HUES64 (cell line): ENCODE data around the gene PCDHA1.
A peak's percentile ranks its signal among the peaks of the same experiment; 100 is the strongest.

Source experiments
- H3K27ac ChIP-seq: 2 replicates; pipeline ENCODE4 v1.7.0; 2013; ENCODE audit warnings: low read depth, low read length, inconsistent platforms
- H3K27me3 ChIP-seq: 2 replicates; pipeline ENCODE4 v1.6.1; 2013; ENCODE audit warnings: mild to moderate bottlenecking, low read length; ENCODE audit not compliant: insufficient read depth
- H3K36me3 ChIP-seq: 2 replicates; pipeline ENCODE4 v1.6.1; 2013; ENCODE audit warnings: mild to moderate bottlenecking, low read length; ENCODE audit not compliant: insufficient read depth
- H3K4me1 ChIP-seq: 2 replicates; pipeline ENCODE4 v1.6.1; 2013; ENCODE audit warnings: mild to moderate bottlenecking, low read length, moderate library complexity; ENCODE audit not compliant: insufficient read depth
- H3K4me3 ChIP-seq: 2 replicates; pipeline ENCODE4 v1.5.1; 2013; ENCODE audit warnings: mild to moderate bottlenecking, low read length, moderate library complexity
- H3K9ac ChIP-seq: 2 replicates; pipeline ENCODE4 v1.6.1; 2013; ENCODE audit warnings: mild to moderate bottlenecking, low read depth, low read length
- H3K9me3 ChIP-seq: 2 replicates; pipeline ENCODE4 v1.6.1; 2013; ENCODE audit warnings: low read depth, low read length; ENCODE audit not compliant: insufficient read depth
- WGBS: fragments of 150-250, 120-280 bp; methylation state at CpG from one replicate; pipeline ENCODE4 v1.1.7; 2013; ENCODE audit warnings: missing lambda C conversion rate; 5-methylcytosine and 5-hydroxymethylcytosine counted together

PCDHA1 gene

DNA sequence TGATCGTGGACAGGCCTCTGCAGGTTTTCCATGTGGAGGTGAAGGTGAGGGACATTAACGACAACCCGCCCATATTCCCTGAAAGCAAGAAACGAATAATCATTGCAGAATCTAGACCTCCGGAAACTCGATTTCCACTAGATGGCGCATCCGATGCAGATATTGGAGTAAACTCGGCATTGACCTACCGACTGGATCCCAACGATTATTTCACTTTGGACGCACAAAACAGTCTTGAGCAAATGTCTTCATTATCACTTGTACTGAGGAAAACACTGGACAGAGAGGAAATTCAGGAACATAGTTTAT lies 96.6 kb downstream of the PCDHA1 start:
- Histone ChIP-seq H3K36me3 (peaks cover 9% of the 10 kb centered on the region; the same call in 1 of the 2 replicates), H3K4me3 (peak overlapping the region; percentile 56), H3K27ac (no peak overlapping the region), H3K9ac (no peak overlapping the region), H3K9me3 (no peaks in the 10 kb centered on the region), H3K4me1 (no peaks in the 10 kb centered on the region), H3K27me3 (no peaks in the 10 kb centered on the region)
- 84% methylated on average over 12 of the region's 12 CpGs for WGBS

DNA sequence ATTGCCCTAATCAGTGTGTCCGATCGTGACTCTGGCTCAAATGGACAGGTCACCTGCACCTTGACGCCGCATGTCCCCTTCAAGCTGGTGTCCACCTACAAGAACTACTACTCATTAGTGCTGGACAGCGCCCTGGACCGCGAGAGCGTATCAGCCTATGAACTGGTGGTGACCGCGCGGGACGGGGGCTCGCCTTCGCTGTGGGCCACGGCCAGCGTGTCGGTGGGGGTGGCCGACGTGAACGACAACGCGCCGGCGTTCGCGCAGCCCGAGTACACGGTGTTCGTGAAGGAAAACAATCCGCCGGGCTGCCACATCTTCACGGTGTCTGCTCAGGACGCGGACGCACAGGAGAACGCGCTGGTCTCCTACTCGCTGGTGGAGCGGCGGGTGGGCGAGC lies 97.4 kb downstream of the PCDHA1 start:
- no peaks in the 10 kb centered on the region for H3K27me3 ChIP-seq

GRCh38 chr5:140883927-140884697 lies 98.2 kb downstream of the PCDHA1 start:
- WGBS: 97% methylated on average over 79 of the region's 79 CpGs
- Histone ChIP-seq H3K9ac (no peak overlapping the region), H3K27me3 (no peaks in the 10 kb centered on the region)

More for the DNA sequence above, 97.4 kb downstream of the PCDHA1 start:
- Histone ChIP-seq H3K4me3 (no peak overlapping the region), H3K9me3 (no peaks in the 10 kb centered on the region), H3K36me3 (peaks cover 2% of the 10 kb centered on the region; the same call in 1 of the 2 replicates), H3K4me1 (no peaks in the 10 kb centered on the region), H3K9ac (no peak overlapping the region), H3K27ac (no peak overlapping the region)
- 97% methylated on average over 41 of the region's 41 CpGs for WGBS

DNA sequence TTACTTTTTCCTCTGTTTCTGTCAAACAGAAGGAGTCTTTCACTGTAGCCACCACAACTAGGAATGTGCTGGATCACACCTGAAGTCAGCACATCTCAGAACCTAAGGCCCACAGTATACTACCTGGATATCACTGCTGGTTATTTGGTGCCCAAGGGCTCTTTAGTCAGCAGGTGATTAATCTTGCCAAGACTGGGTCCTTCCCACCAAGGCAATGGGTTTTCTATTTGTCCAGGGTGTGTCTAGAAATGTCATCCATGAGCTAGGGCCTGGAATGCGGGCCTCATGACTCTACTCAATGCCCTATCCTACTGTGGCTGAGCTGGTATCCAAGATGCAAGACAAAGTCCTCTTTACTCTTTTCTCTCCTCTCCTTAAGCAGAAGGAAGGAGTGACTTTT lies 130.4 kb downstream of the PCDHA1 start:
- Histone ChIP-seq H3K27me3 (no peaks in the 10 kb centered on the region), H3K4me3 (no peak overlapping the region), H3K4me1 (no peaks in the 10 kb centered on the region), H3K27ac (no peak overlapping the region), H3K9ac (no peak overlapping the region), H3K36me3 (no peaks in the 10 kb centered on the region), H3K9me3 (no peaks in the 10 kb centered on the region)
- WGBS: 93% methylated on average over 1 of the region's 1 CpG

More at GRCh38 chr5:140883927-140884697, 98.2 kb downstream of the PCDHA1 start:
- no peaks in the 10 kb centered on the region for H3K4me1 ChIP-seq
- peaks cover 2% of the 10 kb centered on the region; the same call in 1 of the 2 replicates for H3K36me3 ChIP-seq
- H3K9me3 ChIP-seq: no peaks in the 10 kb centered on the region
- H3K27ac ChIP-seq: no peak overlapping the region
- no peak overlapping the region for H3K4me3 ChIP-seq

DNA sequence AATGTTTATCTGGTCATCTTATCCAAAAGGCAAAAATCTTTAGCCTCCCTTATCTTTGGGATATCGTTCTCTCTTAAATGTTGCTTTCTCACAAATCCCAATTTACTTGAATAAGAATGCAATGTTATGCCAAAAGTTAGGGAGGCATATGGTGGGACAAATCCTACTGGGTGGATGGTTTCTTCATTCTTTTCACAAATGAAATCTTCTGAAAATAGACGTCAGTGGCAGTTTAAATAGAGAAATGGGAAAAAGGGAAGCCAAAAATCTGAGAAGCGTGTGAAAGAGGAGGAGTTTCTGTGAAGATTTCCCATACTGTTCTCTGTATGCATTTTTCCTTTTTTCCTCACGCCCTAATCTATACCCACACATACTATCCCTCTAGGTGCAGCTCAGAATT lies 137.7 kb downstream of the PCDHA1 start:
- Histone ChIP-seq H3K9me3 (no peaks in the 10 kb centered on the region), H3K27me3 (peaks cover 43% of the 10 kb centered on the region), H3K36me3 (no peaks in the 10 kb centered on the region), H3K27ac (no peak overlapping the region), H3K4me3 (no peak overlapping the region), H3K9ac (no peak overlapping the region), H3K4me1 (peaks cover 9% of the 10 kb centered on the region; the same call in 1 of the 2 replicates)
- WGBS: 92% methylated on average over 4 of the region's 4 CpGs

DNA sequence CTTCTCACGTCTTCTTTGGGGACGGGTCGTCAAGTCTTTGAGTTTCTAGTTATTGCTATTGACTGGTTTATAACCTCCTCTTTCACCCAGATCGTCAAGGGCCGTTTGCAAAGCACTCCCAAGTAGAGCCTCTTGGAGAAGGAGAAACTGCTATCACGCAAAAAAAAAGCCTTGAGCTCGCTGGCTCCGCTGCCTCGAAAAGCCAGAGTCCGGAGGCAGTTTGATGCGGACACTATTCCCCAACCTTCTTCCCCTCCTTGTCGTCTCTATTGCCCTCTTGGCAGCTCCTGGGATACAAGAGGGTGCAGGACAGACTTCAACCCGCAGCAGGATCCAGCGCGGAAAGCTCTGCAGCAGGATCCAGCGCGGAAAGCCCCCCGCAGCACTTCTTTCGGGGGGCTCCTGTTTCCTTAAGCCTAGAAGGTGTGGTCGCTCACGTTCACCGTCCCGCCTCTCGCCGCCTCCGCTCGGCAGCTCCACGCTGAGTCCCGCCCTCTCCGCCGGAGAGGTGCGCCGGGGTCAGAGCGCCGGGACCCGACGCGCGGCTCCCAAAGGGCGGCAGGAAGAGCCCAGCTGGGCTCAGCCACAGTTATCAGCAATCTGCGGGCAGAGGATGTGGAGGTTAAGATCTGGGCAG lies 140.0 kb downstream of the PCDHA1 start, which contains the start of gene PCDHAC1:
PCDHAC1 (plus strand) TSS at position 494 of the 637 bp plus-strand sequence. CDS start 594 bp downstream, outside the sequence.
- H3K9me3 ChIP-seq: no peaks in the 10 kb centered on the region
- H3K27me3 ChIP-seq: peaks cover 50% of the 10 kb centered on the region
- WGBS: 2% methylated on average over 40 of the region's 41 CpGs
- peak within 1 kb of the TSS; percentile 89 for H3K4me3 ChIP-seq
- H3K4me1 ChIP-seq: peaks cover 9% of the 10 kb centered on the region; the same call in 1 of the 2 replicates
- H3K27ac ChIP-seq: peak within 1 kb of the TSS; percentile 71; the same call in 1 of the 2 replicates
- peak within 1 kb of the TSS; percentile 71 for H3K9ac ChIP-seq
- no peaks in the 10 kb centered on the region for H3K36me3 ChIP-seq

- no peaks in the 10 kb centered on the region for H3K36me3 ChIP-seq
- H3K27ac ChIP-seq: peak overlapping the region; percentile 71; the same call in 1 of the 2 replicates
- peak overlapping the region; percentile 71 for H3K9ac ChIP-seq
- H3K9me3 ChIP-seq: no peaks in the 10 kb centered on the region
- WGBS: 2% methylated on average over 74 of the region's 74 CpGs
- H3K4me1 ChIP-seq: peaks cover 9% of the 10 kb centered on the region; the same call in 1 of the 2 replicates
- peak overlapping the region; percentile 89 for H3K4me3 ChIP-seq
- peaks cover 50% of the 10 kb centered on the region for H3K27me3 ChIP-seq
These were observed 140.7 kb downstream of the PCDHA1 start for GRCh38 chr5:140926443-140927227.

DNA sequence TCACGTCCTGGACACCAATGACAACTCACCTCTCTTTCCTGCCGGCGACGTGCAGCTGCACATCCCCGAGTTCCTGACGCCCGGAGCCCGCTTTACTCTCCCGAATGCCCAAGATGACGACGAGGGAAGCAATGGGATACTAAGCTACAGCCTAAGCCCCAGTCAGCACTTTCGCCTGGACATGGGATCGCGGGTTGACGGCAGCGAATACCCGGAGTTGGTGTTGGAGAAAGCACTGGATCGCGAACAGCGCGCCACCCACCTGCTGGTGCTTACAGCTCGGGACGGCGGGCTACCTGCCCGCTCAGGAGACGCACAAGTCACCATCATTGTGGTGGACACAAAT lies 141.3 kb downstream of the PCDHA1 start:
- H3K9ac ChIP-seq: peak overlapping the region; percentile 59

GRCh38 chr5:140934964-140935606 lies 149.1 kb downstream of the PCDHA1 start:
- H3K4me3 ChIP-seq: no peak overlapping the region
- H3K4me1 ChIP-seq: no peaks in the 10 kb centered on the region
- no peak overlapping the region for H3K27ac ChIP-seq
- H3K9ac ChIP-seq: no peak overlapping the region
- 95% methylated on average over 4 of the region's 4 CpGs for WGBS
- no peaks in the 10 kb centered on the region for H3K36me3 ChIP-seq
- no peaks in the 10 kb centered on the region for H3K27me3 ChIP-seq
- H3K9me3 ChIP-seq: no peaks in the 10 kb centered on the region

More for the DNA sequence above, 141.3 kb downstream of the PCDHA1 start:
- 44% methylated on average over 26 of the region's 26 CpGs for WGBS
- Histone ChIP-seq H3K9me3 (no peaks in the 10 kb centered on the region), H3K27ac (no peak overlapping the region), H3K4me3 (peak overlapping the region; percentile 89), H3K27me3 (peaks cover 50% of the 10 kb centered on the region), H3K4me1 (peaks cover 9% of the 10 kb centered on the region; the same call in 1 of the 2 replicates), H3K36me3 (no peaks in the 10 kb centered on the region)

DNA sequence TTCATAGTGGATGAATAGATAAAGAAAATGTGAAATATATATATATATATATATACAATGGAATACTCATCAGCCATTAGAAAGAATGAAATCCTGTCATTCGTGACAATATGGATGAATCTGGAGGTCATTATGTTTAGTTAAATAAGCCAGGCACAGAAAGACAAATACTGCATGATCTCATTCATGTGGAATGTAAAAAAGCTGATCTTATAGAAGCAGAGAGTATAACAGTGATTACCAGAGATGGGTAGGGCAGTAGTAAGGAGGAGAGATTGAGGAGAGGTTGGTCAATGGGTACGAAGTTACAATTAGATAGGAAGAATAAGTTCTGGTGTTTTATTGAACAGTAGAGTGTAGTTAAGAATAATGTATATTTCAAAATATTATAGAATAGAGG lies 160.6 kb downstream of the PCDHA1 start:
- Histone ChIP-seq H3K36me3 (no peaks in the 10 kb centered on the region), H3K9me3 (peaks cover 3% of the 10 kb centered on the region; the same call in 1 of the 2 replicates), H3K9ac (no peak overlapping the region), H3K27me3 (no peaks in the 10 kb centered on the region), H3K4me1 (no peaks in the 10 kb centered on the region), H3K4me3 (no peak overlapping the region), H3K27ac (no peak overlapping the region)
- WGBS: 70% methylated on average over 2 of the region's 2 CpGs
